Stimulated activated CD4-positive, alpha-beta T cell treated with anti-CD3 and anti-CD28 coated beads, Interleukin-15, amount 100 ng/mL, for 1 hour (primary cell): ENCODE data around the gene METTL23.

Experiments
- DNase-seq, 2 donors: peaks; one replicate each; pipeline ENCODE4 v3.0.0-alpha.2; 2020; ENCODE audit warnings: low read depth in 1 of 2, low spot score in 1 of 2

The METTL23 gene

GRCh38 chr17:76755285-76755684, 28.6 kb downstream of the METTL23 start:
- DNase-seq, result no peak

GRCh38 chr17:76757256-76757655, 30.6 kb downstream of the METTL23 start:
- DNase-seq, result no peak

- DNase-seq, result no peak
Observed at GRCh38 chr17:76758570-76758969, 31.9 kb downstream of the METTL23 start.

GRCh38 chr17:76772842-76773525, 46.3 kb downstream of the METTL23 start:
- DNase-seq, result peak in 1 of 2 donors; percentile 31

- DNase-seq, result no peak
Observed at GRCh38 chr17:76775021-76775600, 48.5 kb downstream of the METTL23 start.

GRCh38 chr17:76781056-76781982, 54.7 kb downstream of the METTL23 start:
- no peak for DNase-seq

- DNase-seq, result no peak
Observed at GRCh38 chr17:76783146-76783545, 56.5 kb downstream of the METTL23 start.
